T47D (cell line): ENCODE results near the gene LCE7A.

Experiments
- DNase-seq, 2 experiments: peaks; one replicate each; pipeline versions ENCODE4 v3.0.0 to v3.0.0-alpha.2; 2011 to 2012; ENCODE audit warnings: low read depth in 1 of 2, low spot score in 1 of 2
- JUND ChIP-seq: IDR thresholded peaks from 2 replicates; pipeline ENCODE4 v1.6.1; 2012; ENCODE audit warnings: low read depth
- in situ Hi-C: cut with HindIII; loops from 2 replicates; pipeline ENCODE4 v1.10.0; 2016; ENCODE audit warnings: low sequenced_read_pairs, low pct_unique_long_range_greater_than_20kb

Gene LCE7A, protein sequence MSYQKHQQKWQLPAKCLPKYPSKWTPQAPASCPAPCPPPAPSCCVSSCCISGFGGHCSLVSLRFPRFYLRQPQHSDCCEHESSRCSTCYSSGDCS

DNA sequence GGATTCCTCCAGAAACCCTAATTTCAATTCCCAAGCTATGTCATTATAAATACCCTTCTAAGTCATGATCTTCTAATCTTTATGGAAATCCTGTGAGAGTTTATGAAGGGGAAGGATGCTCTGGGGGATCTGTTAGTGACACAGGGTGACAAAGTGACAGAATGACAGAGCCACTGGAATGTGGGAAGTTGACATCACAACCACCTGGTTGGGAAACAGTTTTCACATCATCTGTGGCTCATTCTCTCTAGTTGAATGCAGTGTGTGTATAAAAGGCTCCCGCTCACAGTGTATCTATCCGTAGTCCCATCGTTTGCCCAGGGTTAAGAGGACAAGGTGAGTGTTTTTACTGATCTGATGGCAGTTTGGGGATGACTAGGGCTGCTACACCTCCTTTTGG is at the start of gene LCE7A:
LCE7A (plus strand) TSS at position 301 of the 400 bp plus-strand sequence. CDS start 702 bp downstream, outside the sequence.
- TF ChIP-seq JUND: no peak

GRCh38 chr1:152811050-152811449 is 48.7 kb upstream of the LCE7A start:
- DNase-seq: no peak
- in situ Hi-C loops: no loop called here
- no peak for TF ChIP-seq JUND

More for the DNA sequence above, at the start of gene LCE7A:
- in situ Hi-C loops: no loop called here
- DNase-seq: no peak

- no peak for TF ChIP-seq JUND
These were observed 48.1 kb upstream of the LCE7A start, which contains the start of gene LCE1B for GRCh38 chr1:152811671-152812070. Gene LCE1B (plus strand): TSS chr1:152811971. CDS start chr1:152812447, 476 bp downstream.

DNA sequence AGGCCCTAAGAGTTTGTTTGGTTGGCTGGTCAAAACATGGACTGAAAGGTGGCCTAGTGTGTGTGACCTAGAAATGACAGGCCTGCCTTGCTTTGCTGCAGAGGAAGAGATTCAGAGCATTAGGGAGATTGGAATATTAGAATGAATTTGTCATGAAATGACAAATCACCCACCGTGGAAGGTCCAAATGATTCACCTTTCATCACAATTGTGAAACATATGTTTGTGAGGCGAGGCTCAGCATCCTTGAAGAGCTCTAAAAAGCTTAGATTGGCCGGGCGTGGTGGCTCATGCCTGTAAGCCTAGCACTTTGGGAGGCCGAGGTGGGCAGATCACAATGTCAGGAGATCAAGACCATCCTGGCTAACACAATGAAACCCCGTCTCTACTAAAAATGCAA is 42.5 kb upstream of the LCE7A start:
- no peak for DNase-seq
- no peak for TF ChIP-seq JUND
- in situ Hi-C loops: no loop called here

More at GRCh38 chr1:152811671-152812070, 48.1 kb upstream of the LCE7A start, which contains the start of gene LCE1B:
- DNase-seq: no peak
- in situ Hi-C loops: no loop called here

DNA sequence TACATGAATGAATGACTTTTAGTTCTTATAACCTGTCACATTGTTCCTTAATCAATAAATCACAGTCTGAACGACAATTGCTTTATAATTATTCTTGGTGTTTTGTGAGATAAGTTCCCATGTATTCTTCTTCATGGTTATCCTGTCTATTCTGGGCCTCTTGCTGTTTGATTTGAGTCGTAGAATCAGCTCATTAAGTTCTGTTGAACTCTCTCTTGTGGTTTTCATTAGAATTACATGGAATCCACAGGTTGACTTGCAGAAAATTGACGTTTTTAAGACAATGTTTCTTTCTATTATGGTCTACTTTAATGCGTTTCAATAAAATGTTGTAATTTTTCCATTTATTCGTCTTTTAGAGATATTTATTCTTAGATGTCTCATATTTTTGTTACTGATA is 36.5 kb upstream of the LCE7A start:
- in situ Hi-C loops: no loop called here
- TF ChIP-seq JUND: no peak
- DNase-seq: no peak

DNA sequence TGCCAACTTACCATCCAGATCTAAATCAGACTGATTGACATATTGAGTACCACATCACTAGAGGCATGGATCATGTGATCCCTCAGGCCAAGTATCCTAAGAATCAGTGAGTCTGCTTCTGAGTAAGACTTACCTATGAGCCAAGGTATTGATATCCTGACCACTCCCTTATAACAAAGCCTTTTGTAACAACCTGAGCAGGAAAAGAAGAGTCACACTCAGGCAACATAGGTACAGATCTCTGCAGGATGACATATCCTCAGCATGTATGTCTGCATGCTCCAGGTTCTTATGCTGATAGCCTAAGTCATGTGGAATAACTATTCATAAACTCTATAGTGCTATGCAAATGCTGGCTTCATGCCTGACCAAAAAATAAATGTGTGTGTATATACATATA is 34.8 kb upstream of the LCE7A start:
- TF ChIP-seq JUND: no peak
- in situ Hi-C loops: no loop called here
- DNase-seq: no peak

- TF ChIP-seq JUND: no peak
- in situ Hi-C loops: no loop called here
- DNase-seq: no peak
These were observed 32.6 kb upstream of the LCE7A start, which contains the start of gene LCE1A for GRCh38 chr1:152827173-152827572. Gene LCE1A (plus strand): TSS chr1:152827473. CDS start chr1:152827473, 0 bp downstream.

DNA sequence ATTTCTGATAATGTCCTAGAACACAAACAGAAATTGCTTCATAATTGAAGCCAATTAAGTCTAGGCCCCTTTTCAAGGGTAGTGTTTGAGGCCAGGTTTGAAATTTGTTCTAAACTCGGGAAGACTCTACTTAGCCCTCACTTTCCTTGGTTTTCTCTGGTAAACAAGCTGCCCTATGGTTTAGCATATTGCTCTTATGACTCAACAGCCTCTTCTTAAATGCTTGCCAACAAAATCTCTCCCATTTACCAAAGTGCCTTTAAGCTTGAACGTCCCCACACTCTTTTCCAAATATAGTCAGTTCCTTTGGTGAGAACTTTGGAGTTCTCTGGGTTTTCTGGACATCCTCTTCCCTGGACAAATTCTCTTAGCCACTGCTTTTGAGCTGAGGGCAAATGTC is 22.9 kb upstream of the LCE7A start:
- TF ChIP-seq JUND: no peak

DNA sequence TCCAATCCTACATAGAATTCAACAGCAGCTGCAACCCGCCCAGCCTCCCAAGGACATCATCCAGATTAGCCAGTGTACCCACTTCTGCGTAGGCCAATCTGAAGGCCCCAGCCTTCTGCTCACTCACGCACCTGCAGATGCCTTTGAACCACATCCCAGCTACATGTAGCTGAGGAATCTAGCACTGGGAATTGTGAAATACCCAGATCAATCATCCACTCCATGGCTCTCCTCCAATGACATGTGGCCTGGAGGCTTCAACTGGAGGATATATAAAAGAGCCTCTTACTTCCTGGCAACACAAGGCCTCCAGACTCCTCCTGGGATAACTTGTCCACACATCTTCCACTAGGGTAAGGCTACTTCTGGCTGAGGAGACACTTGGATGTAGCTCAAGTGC is 17.2 kb upstream of the LCE7A start, which contains the start of gene LCE6A:
LCE6A (plus strand) TSS at position 301 of the 400 bp plus-strand sequence. CDS start 665 bp downstream, outside the sequence.
- TF ChIP-seq JUND: no peak
- in situ Hi-C loops: no loop called here
- DNase-seq: no peak

More for the DNA sequence above, 22.9 kb upstream of the LCE7A start:
- DNase-seq: no peak
- in situ Hi-C loops: no loop called here

GRCh38 chr1:152855661-152856060 is 4.1 kb upstream of the LCE7A start:
- no peak for DNase-seq
- in situ Hi-C loops: no loop called here
- TF ChIP-seq JUND: no peak

- DNase-seq: no peak
- in situ Hi-C loops: no loop called here
- TF ChIP-seq JUND: no peak
These were observed 1.7 kb upstream of the LCE7A start for GRCh38 chr1:152858062-152858461.

GRCh38 chr1:152860129-152860528 is 333 bp downstream of the LCE7A start:
- no peak for TF ChIP-seq JUND
- in situ Hi-C loops: no loop called here

GRCh38 chr1:152861374-152861773 is 1.6 kb downstream of the LCE7A start:
- in situ Hi-C loops: no loop called here
- no peak for DNase-seq
- TF ChIP-seq JUND: no peak

More at GRCh38 chr1:152860129-152860528, 333 bp downstream of the LCE7A start:
- no peak for DNase-seq

- TF ChIP-seq JUND: no peak
- no peak for DNase-seq
- in situ Hi-C loops: no loop called here
These were observed 4.6 kb downstream of the LCE7A start for GRCh38 chr1:152864443-152864842.
